Femur (tissue), 1 donor: ENCODE measurements around the gene SSH3.

ENCODE experiments used
- DNase-seq: peaks from one replicate; pipeline ENCODE4 v3.0.0-alpha.2; 2017

The SSH3 gene

DNA sequence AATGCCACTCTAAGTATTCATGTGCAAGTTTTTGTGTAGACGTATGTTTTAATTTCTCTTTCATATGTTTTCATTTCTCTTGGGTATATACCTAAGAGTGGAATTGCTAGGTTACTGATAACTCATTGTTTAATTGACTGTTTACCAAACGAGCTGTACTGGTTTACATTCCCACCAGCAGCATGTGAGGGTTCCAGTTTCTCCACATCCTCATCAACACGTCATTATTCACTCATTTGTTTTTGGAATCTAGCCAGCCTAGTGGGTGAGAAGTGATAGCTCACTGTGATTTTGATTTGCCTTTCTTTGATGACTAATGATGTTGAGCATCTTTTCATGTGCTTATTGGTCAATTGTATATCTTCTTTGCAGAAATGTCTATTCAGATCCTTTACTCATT, 10.2 kb upstream of the SSH3 start:
- no peak for DNase-seq

DNA sequence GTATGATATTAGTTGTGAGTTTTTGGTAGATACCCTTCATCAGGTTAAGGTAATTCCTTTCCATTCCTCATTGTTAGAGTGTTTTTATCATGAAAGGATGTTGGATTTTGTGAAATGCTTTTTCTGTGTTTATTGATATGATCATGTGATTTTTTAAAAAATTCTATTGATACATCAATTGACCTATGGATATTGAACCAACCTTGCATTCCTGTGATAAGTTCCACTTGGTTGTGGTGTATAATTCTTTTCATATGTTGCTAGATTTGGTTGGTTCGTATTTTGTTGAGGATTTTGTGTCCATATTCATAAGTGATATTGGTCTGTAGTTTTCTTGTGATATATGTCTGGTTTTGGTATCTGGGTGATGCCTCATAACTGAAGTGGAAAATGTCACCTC, 7.5 kb upstream of the SSH3 start:
- DNase-seq: no peak

DNA sequence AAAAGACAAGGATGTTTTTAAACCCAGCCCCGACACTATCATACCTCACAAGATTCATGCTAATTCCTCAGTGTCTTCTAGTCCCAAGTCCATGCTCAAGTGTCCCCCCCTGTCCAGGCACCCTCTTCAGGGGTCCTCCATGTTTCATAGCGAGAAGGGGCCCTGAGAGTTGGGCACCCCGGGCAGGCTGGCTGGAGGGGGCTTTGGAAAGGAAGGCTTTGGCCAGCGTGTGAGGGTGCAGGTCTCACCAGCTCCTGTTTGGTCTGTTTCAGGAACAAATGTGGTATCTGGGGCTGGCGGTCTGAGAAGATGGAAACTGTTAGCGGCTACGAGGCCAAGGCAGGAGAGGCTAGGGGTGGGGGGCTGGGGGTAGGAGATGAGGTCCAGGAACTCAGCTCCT, 4.5 kb upstream of the SSH3 start:
- DNase-seq: no peak

DNA sequence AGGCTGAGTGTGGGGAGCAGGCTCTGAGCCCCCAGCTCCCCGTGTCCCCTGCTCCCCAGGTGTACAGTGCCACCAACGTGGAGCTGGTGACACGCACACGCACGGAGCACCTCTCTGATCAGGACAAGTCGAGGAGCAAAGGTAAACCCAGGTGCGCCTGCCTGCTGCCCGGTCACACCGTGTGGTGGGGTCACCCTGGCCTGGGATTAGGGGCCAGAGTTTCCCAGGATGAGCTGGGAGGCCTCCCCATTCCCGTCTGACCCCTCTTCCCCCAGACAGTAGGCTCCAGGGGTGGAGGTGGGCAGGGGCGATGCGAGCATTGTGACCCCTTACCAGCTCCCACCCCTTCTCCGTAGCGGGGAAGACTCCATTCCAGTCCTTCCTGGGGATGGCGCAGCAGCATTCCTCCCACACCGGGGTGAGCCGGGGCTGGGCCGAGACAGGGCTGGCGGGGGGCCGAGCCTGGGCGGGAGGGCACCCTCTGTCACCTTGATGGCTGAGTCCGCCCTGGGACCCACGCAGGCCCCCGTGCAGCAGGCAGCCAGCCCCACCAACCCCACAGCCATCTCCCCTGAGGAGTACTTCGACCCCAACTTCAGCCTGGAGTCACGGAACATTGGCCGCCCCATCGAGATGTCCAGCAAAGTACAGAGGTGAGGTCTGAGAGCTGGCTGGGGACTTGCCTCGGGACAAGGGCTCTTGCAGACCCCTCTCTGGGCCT, 3.7 kb upstream of the SSH3 start:
- peak; percentile 20 for DNase-seq

DNA sequence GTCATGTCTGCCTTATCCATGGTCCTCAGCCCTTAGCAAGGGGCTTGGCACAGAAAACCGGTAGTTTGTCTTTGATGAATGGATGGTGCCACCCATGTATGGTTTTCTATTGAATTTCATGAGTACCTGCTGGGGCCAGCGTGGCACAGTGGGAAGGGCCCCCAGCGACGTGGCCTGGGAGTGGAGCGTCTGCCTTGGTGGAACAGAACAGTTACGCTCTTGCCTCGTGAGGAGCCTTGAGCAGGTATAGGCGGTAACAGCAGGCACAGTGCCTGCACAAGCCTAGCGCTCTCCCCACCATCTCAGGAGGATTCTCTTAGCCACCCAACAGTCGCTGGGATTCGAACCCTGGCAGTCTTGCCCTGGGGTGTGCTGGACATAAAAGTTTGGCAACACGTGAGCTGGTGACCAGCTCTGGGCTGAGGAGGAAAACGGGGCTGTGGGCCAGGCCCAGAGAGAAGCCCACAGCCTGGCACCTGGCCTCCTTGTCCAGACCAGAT, 3.0 kb upstream of the SSH3 start:
- no peak for DNase-seq

DNA sequence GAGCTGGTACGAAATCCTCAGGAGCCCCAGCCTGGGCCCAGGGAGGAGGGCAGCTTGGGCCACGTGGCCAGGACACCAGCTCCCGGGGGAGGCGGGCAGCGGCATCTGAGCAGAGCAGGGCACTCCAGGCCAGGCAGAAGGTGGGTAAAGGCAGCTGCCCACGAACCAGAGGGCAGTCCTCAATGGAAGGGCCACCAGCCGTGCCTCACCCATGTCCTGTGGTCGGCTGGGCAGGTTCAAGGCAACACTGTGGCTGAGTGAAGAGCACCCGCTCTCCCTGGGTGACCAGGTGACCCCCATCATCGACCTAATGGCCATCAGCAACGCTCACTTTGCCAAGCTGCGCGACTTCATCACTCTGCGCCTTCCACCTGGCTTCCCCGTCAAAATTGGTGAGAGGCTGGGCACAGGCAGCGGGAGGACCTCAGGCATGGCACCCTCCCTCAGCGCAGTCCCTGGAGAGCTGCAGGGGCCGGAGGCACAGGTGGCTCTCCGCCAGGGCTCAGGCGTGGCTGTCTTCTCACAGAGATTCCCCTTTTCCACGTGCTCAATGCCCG, 2.5 kb upstream of the SSH3 start:
- no peak for DNase-seq

DNA sequence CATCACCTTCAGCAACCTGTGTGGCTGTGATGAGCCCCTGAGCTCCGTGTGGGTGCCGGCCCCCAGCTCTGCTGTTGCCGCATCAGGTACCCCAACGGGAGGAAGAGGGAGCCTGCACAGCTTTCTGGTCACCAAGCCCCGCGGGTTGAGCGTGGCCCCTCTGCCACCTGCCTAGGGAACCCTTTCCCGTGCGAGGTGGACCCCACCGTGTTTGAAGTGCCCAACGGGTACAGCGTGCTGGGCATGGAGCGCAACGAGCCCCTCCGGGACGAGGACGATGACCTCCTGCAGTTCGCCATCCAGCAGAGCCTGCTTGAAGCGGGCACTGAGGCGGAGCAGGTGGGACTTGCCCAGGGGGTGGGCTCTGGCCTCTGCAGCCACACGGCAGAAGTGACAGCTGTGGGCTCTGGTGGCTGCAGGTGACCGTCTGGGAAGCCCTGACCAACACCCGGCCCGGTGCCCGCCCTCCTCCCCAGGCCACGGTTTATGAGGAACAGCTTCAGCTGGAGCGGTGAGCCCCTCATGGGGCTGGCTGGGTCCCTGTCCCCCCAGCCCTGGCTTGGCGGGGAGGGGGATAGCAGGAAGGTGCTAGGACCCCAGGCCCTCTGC, 1.9 kb upstream of the SSH3 start:
- DNase-seq: peak; percentile 29

DNA sequence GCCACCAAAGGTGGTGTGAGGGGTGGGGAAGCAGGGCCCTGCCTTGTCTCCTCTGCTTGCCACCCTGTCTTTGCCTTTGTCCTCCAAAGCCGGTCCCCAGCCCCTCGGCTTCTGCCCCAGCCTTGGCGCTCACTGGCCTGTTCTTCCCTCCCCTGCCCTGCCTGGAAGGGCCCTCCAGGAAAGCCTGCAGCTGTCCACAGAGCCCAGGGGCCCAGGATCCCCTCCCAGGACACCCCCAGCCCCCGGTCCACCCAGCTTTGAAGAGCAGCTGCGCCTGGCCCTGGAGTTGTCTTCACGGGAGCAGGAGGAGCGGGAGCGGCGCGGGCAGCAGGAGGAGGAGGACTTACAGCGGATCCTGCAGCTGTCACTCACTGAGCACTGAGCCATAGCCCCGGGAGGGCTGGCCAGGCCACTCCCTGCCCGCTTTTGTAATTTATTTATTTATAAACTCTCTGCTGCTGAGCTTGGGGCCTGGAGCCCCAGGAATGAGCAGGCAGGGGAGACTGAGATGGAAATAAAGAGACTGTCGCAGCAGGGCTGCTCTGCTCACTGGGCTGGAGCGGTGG, 1.3 kb upstream of the SSH3 start:
- DNase-seq: peak; percentile 77

DNA sequence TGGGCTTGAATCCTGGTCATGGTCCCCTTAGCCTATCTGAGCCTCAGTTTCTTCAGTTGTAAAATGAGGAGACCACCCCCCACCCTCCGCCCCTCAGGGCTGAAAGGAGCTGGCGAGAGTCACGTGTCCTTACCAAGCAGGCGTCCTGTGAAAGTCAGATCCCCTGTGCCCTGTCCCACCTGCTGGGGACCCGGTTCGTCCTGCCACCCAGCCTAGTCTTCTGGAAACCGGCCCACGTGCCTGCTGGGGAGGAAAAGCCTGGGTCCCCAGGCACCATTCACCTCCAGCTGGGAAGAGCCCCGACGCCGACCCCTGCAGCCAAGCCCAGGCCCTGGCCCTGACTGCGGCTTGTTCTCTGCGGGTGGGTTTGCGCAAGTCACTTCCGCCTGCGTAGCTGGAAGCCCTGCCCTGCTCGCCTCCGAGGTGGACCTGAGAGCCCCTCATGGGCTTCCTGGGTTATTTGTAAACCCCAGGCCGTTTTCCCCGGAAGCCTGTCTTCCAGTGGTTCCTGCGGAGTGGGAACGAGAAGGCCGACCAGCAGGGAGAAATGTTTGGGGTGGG, 679 bp upstream of the SSH3 start:
- DNase-seq: peak; percentile 57

DNA sequence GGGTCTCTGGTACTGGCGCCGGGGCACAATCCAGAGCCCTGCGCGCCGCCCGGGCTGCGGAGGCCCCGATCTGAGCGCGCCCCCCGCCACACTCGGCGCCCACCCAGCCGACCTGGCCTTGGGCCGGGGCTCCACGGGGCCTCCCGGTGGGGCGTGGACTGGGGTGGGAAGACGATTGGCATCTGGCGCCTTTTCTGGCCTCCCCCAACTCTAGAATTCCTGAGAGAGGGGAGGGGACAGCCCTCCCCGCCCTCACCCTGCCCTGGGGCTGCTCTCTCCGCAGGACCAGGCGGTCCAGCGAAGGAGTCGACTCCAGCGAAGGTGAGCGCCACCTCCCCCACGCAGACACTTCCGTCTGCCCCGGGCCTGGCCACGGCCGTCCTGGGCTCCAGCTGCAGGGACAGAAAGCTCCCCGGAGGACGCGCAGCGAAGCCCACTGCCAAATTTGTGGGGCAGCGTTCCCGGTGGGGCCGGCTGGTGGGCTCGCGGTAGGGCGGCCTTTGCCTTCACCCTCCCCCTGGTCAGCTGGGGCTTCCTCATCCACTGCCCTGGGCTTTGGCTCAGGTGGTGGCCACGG, 593 bp downstream of the SSH3 start:
- peak; percentile 50 for DNase-seq

DNA sequence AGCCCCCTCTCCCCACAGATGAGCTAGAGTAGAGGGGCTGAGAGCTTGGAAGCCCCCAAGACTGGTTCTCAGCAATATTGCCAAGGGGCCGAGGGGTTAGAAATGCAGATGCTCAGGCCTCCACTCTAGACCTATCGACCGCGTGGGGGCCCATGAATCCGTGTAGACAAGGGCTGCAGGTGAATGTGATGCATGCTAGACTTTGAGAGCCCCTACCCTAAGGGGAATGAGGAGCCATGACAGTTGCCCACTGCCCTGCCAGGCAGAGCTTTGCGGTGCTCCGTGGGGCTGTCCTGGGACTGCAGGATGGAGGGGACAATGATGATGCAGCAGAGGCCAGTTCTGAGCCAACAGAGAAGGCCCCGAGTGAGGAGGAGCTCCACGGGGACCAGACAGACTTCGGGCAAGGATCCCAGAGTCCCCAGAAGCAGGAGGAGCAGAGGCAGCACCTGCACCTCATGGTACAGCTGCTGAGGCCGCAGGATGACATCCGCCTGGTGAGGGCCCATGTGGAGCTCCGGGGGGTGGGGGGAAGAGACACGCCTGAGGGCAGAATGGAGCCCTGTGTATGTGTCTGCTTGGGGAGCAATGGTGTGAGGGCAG, 1.3 kb downstream of the SSH3 start:
- peak; percentile 27 for DNase-seq

DNA sequence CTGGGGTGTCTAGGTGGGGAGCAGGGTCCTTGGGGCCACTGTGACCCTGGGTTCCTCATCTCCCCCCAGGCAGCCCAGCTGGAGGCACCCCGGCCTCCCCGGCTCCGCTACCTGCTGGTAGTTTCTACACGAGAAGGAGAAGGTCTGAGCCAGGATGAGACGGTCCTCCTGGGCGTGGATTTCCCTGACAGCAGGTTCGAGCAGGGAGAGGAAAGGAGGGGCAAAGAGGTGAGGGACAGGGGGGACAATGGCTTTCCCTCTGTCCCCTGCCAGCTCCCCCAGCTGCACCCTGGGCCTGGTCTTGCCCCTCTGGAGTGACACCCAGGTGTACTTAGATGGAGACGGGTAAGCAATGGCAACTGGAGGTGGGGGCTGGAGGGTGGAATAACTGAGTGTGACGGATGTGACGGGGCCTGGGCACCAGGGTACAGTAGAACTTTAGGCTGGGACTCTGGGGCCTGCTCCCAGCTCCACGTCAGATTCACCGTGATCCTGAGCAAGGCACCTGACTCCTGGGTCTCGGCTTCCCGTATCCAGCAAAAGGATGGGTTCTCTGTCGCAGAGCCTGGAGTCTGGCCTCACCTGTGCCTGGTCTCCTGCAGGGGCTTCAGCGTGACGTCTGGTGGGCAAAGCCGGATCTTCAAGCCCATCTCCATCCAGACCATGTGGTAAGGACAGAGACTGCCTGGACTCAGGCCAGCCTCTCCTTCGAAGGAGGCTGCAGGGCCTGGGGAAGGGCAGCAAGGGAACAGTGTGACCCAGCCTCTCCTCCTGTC, 3.6 kb downstream of the SSH3 start:
- DNase-seq: no peak

DNA sequence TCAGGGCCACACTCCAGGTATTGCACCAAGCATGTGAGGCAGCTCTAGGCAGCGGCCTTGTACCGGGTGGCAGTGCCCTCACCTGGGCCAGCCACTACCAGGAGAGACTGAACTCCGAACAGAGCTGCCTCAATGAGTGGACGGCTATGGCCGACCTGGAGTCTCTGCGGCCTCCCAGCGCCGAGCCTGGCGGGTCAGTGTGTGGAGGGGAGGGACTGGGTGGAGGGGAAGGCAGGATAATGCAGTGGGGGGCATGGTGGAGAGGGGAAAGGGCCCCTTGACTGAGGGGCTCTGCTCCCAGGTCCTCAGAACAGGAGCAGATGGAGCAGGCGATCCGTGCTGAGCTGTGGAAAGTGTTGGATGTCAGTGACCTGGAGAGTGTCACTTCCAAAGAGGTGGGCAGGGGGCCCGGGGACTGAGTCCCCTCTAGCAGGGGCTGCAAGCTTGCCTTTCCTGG, 4.2 kb downstream of the SSH3 start:
- no peak for DNase-seq

DNA sequence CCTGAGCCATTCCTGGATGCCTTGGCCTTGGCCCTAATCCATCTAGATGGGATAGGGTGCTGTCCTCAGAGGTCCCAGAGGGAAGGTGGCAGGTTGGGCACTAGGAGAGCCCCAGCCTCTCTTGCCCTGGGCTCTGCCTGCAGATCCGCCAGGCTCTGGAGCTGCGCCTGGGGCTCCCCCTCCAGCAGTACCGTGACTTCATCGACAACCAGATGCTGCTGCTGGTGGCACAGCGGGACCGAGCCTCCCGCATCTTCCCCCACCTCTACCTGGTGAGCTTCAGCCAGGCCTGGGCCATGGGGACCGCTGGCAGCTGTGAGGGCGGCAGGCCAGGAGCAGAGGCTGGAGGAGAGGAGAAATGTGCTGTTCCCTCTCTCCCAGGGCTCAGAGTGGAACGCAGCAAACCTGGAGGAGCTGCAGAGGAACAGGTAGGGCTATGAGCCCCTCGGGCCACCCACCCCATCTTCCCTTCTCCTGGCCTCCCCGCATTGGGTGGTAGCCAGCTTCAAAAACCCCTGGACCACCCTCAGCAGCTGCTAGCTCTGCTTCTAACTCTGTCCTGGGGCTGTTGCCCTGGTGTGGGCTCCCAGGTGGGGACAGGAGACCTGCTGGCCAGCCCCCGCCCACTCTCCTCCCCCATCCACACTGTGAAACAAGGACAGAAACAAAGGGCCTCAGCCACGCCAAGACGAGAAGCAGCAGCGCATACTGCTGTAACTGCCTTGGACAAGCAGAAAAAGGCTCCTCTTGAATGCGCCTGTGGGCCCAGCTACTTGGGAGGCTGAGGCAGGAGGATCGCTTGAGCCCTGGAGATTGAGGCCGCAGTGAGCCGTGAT, 4.9 kb downstream of the SSH3 start:
- no peak for DNase-seq

DNA sequence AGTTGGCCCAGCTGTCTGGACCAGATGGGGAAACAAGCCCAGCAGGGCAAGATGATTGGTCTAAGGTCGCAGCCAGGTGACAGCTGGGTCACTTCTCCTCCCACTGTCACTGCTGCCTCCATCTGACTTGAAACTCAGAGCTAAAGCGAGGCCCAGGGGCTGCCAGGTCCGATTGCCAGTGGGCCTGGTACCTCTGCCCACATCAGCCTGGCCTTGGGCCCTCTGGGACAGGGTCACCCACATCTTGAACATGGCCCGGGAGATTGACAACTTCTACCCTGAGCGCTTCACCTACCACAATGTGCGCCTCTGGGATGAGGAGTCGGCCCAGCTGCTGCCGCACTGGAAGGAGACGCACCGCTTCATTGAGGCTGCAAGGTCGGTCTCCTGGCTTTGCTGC, 5.8 kb downstream of the SSH3 start:
- DNase-seq: peak; percentile 20

DNA sequence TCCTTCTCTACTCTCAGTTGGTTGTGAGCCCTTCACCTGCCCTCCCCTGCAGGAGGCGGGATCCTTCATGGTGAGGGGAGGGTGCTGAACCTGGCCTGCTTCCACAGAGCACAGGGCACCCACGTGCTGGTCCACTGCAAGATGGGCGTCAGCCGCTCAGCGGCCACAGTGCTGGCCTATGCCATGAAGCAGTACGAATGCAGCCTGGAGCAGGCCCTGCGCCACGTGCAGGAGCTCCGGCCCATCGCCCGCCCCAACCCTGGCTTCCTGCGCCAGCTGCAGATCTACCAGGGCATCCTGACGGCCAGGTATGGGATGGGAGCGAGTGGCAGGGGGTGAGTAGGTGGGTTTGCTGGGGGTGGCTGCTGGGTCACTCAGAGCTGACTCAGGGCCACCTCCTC, 6.3 kb downstream of the SSH3 start:
- DNase-seq: no peak

DNA sequence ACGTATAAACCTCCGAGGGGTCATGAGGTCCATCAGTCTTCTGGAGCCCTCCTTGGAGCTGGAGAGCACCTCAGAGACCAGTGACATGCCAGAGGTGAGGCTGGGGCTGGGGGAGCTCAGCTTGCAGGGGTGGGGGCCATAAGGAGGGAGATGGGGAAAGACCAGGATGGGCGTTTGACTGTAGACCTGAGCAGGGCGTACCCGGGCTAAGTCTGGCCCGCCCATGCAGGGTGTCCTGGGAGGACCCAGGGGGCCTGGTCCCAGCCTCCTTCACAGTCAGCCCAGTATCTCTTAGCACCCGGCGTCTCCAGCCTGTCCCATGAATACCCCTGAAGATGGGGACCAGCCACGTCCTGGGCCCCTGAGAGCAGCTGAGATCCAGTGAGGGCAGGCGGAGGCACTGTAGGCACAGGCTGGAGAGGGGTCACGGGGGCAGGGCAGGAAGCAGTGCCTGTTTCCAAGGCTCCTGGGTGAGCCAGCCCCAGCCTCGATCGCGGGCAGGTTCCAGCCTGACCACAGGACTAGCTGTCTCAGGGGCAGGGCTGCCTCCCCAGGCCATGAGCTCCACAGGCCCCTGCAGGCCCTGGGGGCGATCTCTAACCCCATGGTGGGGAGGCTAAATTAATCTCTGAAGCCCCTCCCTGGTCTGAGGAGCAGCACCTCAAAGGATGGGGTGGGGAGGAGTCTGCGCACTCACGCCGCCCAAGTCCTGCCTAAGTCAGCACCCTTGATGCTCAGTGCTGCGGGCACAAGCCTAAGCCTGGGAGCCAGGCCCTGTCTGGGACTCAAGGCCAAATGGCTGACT, 7.1 kb downstream of the SSH3 start:
- DNase-seq: no peak

DNA sequence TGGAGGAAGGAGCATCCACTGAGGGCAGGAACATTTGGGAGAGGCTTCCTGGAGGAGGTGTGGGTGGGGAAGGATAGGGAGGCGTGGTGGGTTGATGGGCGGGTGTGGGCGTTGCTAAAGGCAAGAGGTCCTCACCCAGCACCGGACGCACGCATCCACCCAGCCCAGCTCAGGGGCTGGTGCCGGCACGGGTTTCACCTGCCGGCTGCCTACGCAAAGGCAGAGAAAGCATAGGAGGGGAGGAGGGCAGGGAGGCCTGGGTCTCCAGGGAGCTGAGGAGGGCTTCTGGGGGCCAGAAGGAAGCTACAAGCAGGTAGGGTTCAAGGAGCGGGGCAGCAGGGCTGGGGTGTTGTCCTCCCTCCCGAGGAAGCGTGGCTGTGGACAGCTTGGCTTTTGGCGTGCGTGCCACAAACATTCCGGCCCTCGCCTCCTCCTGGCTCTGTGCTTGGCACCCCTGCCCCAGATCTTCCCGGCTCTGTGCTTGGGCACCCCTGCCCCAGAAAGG, 7.8 kb downstream of the SSH3 start:
- no peak for DNase-seq

DNA sequence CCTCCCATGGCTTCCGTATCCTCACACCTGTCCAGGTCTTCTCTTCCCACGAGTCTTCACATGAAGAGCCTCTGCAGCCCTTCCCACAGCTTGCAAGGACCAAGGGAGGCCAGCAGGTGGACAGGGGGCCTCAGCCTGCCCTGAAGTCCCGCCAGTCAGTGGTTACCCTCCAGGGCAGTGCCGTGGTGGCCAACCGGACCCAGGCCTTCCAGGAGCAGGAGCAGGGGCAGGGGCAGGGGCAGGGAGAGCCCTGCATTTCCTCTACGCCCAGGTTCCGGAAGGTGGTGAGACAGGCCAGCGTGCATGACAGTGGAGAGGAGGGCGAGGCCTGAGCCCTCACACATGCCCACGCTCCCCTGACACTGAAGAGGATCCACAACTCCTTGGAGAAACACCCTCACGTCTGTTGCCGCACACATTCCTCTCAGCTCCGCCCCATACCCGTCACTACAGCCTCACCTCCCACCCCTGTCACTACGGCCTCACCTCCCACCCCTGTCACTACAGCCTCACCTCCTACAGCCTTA, 8.3 kb downstream of the SSH3 start:
- DNase-seq: no peak
